ENCODE data around the gene PTPN1. TPM values are rescaled to one million over a fixed set of nuclear protein-coding genes. Genes with fewer than 3 reads are reported as not detected.
"Not testable (repeated sequence)": the region's sequence is repeated elsewhere in the genome, so short reads cannot be mapped to it uniquely, and the experiment has no call there.

The PTPN1 gene
- polyA plus RNA-seq, 3 donors, result 30.5 to 35.7 (median 32.2) TPM

- DNase-seq, result no peak
Measured at GRCh38 chr20:50605136-50605535, 95.0 kb downstream of the PTPN1 start.

- no peak for DNase-seq
Measured at GRCh38 chr20:50607436-50607835, 97.3 kb downstream of the PTPN1 start.

GRCh38 chr20:50607850-50608749 lies 97.9 kb downstream of the PTPN1 start:
- no peak for DNase-seq

- DNase-seq, result no peak
Measured at GRCh38 chr20:50608750-50609104, 98.5 kb downstream of the PTPN1 start.

- no peak for DNase-seq
Measured at GRCh38 chr20:50609438-50609989, 99.3 kb downstream of the PTPN1 start.

- DNase-seq, result no peak
Measured at GRCh38 chr20:50610212-50610718, 100.1 kb downstream of the PTPN1 start.

GRCh38 chr20:50611128-50611810 lies 101.1 kb downstream of the PTPN1 start:
- no peak for DNase-seq

GRCh38 chr20:50613438-50614169 lies 103.4 kb downstream of the PTPN1 start:
- DNase-seq, result no peak

- DNase-seq, result no peak
Measured at GRCh38 chr20:50615407-50615806, 105.2 kb downstream of the PTPN1 start.

GRCh38 chr20:50617022-50617421 lies 106.8 kb downstream of the PTPN1 start:
- no peak for DNase-seq

GRCh38 chr20:50618537-50618936 lies 108.4 kb downstream of the PTPN1 start:
- no peak for DNase-seq

GRCh38 chr20:50620459-50620858 lies 110.3 kb downstream of the PTPN1 start:
- DNase-seq, result not testable (repeated sequence)

GRCh38 chr20:50621068-50621665 lies 111.0 kb downstream of the PTPN1 start:
- no peak for DNase-seq

- no peak for DNase-seq
Measured at GRCh38 chr20:50624351-50625016, 114.3 kb downstream of the PTPN1 start.

GRCh38 chr20:50625986-50626677 lies 115.9 kb downstream of the PTPN1 start:
- no peak for DNase-seq

- DNase-seq, result no peak
Measured at GRCh38 chr20:50627747-50628146, 117.6 kb downstream of the PTPN1 start.

- DNase-seq, result no peak
Measured at GRCh38 chr20:50628332-50628731, 118.1 kb downstream of the PTPN1 start.

GRCh38 chr20:50628853-50629669 lies 118.9 kb downstream of the PTPN1 start:
- DNase-seq, result no peak

GRCh38 chr20:50629670-50630045 lies 119.5 kb downstream of the PTPN1 start:
- no peak for DNase-seq
